Measurements from ENCODE around the gene DOCK1. TPM values are rescaled to one million over a fixed set of nuclear protein-coding genes. Genes with fewer than 3 reads are reported as not detected.

Gene DOCK1
- total RNA-seq, 4 donors from 2014 or later = 4.3 to 6.0 (median 4.8) TPM

DNA sequence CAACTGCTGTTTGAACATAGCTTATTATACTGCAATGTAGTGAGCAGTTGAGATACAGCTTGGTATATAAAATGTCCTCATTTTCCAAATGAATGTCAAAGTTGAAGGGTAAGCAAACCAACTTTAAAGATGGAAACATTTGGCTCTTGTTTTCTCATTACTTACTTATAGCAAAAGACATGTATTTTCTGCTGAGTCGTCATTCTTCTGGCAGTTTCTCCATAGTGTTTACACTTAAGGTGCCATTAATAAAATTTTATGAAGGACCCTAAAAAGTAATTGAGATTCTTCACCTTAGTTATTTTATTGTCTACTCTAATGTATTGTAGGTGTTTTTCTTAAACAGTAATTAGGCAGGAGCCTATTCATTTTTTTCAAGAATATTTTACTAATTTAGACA lies 222.6 kb downstream of the DOCK1 start:
- H3K4me3 ChIP-seq = no peak overlapping the region
- TF ChIP-seq, protein P1, sequence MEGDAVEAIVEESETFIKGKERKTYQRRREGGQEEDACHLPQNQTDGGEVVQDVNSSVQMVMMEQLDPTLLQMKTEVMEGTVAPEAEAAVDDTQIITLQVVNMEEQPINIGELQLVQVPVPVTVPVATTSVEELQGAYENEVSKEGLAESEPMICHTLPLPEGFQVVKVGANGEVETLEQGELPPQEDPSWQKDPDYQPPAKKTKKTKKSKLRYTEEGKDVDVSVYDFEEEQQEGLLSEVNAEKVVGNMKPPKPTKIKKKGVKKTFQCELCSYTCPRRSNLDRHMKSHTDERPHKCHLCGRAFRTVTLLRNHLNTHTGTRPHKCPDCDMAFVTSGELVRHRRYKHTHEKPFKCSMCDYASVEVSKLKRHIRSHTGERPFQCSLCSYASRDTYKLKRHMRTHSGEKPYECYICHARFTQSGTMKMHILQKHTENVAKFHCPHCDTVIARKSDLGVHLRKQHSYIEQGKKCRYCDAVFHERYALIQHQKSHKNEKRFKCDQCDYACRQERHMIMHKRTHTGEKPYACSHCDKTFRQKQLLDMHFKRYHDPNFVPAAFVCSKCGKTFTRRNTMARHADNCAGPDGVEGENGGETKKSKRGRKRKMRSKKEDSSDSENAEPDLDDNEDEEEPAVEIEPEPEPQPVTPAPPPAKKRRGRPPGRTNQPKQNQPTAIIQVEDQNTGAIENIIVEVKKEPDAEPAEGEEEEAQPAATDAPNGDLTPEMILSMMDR (IDR thresholded peaks at IDR 0.05 in 4 of 5, conservative IDR thresholded peaks at IDR 0.05 in 1 of 5) = no peak
- TF ChIP-seq POLR2A (IDR thresholded peaks at IDR 0.05) = no peak
- no peak overlapping the region for H3K27ac ChIP-seq
- in situ Hi-C loops (cut with MboI; ENCODE audit: low sequenced_read_pairs in 4 of 4) = no loop called here
- ATAC-seq (no peak), DNase-seq (no peak)
- no peaks in the 10 kb centered on the region for H3K36me3 ChIP-seq
- H3K27me3 ChIP-seq = no peaks in the 10 kb centered on the region
- H3K9me3 ChIP-seq = no peaks in the 10 kb centered on the region
- H3K4me1 ChIP-seq = no peaks in the 10 kb centered on the region
- intact Hi-C loops (cut with DNase I; ENCODE audit: low total_unique reads) = no loop called here

DNA sequence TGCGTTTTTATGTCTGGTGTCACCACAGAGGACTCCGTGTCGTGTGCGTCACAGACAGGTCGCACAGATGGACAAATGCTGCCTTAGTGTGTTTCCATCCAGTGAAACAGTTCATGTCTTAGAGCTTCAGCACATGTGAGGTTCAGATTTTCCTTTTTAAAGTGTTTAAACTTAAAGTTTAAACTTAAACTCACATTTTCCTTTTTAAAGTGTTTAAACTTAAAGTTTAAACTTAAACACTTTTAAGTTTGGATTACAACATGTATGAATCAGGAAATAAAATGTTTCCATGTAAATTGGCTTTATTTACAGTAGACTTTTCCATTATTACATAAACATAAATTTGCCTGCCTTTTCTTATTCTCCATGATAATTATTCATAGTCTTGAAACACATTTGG lies 223.9 kb downstream of the DOCK1 start:
- TF ChIP-seq, protein P1 (IDR thresholded peaks at IDR 0.05 in 4 of 5, conservative IDR thresholded peaks at IDR 0.05 in 1 of 5) = no peak
- TF ChIP-seq POLR2A (IDR thresholded peaks at IDR 0.05) = no peak

DNA sequence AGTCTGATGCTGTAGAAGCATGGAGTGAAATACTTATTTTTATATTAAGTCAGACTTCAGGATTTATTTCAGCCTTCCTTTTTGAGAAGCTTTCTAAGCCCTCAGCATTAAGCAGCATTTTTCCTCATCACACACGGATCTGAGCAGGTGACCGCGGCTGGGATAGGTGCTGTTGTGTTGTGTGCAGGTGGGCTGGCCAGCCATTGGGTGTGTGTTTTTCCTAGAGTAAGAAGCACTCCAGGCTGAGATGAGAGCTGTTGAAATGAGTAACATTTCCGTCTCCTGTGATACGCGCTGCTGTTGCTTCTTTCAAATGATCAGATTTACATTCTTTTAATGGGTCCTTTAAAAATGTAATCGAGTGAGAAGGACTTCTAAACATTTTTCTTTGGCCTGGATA lies 227.2 kb downstream of the DOCK1 start:
- TF ChIP-seq, protein P1 (IDR thresholded peaks at IDR 0.05 in 4 of 5, conservative IDR thresholded peaks at IDR 0.05 in 1 of 5) = no peak
- TF ChIP-seq POLR2A (IDR thresholded peaks at IDR 0.05) = no peak
- DNase-seq (no peak), ATAC-seq (no peak)
- Histone ChIP-seq H3K4me1 (no peaks in the 10 kb centered on the region), H3K36me3 (no peaks in the 10 kb centered on the region), H3K9me3 (no peaks in the 10 kb centered on the region), H3K27ac (no peak overlapping the region), H3K4me3 (no peak overlapping the region), H3K27me3 (no peaks in the 10 kb centered on the region)
- in situ Hi-C loops (cut with MboI; ENCODE audit: low sequenced_read_pairs in 4 of 4) (no loop called here), intact Hi-C loops (cut with DNase I; ENCODE audit: low total_unique reads) (no loop called here)

More for the DNA sequence above, 223.9 kb downstream of the DOCK1 start:
- Histone ChIP-seq H3K4me3 (no peak overlapping the region), H3K9me3 (no peaks in the 10 kb centered on the region), H3K27ac (no peak overlapping the region), H3K36me3 (no peaks in the 10 kb centered on the region), H3K27me3 (no peaks in the 10 kb centered on the region), H3K4me1 (no peaks in the 10 kb centered on the region)
- in situ Hi-C loops (cut with MboI; ENCODE audit: low sequenced_read_pairs in 4 of 4) (no loop called here), intact Hi-C loops (cut with DNase I; ENCODE audit: low total_unique reads) (no loop called here)
- DNase-seq (no peak), ATAC-seq (no peak)

DNA sequence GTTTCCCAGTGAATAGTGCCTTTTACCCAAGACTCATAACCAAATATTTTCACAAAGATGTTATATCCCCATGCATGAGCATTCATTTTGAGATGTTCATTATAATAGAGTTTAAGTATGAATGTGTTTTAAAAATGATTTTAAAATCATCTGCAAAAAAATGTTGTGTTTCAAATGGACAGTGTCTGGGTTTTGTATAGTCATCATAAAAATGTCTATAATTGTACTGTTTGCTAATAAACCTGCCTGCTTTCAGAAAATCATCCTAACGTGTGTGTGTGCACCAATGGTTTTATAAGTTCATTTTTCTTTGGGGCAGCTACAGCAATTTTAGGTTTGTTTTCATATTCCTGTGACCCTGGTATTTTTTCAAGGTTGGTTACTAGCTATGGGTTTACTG lies 228.0 kb downstream of the DOCK1 start:
- TF ChIP-seq, protein P1 (IDR thresholded peaks at IDR 0.05 in 4 of 5, conservative IDR thresholded peaks at IDR 0.05 in 1 of 5) = no peak
- no peak for TF ChIP-seq POLR2A (IDR thresholded peaks at IDR 0.05)
- DNase-seq (no peak), ATAC-seq (no peak)
- Histone ChIP-seq H3K4me3 (no peak overlapping the region), H3K4me1 (no peaks in the 10 kb centered on the region), H3K9me3 (no peaks in the 10 kb centered on the region), H3K27ac (no peak overlapping the region), H3K36me3 (no peaks in the 10 kb centered on the region), H3K27me3 (no peaks in the 10 kb centered on the region)
- in situ Hi-C loops (cut with MboI; ENCODE audit: low sequenced_read_pairs in 4 of 4) = no loop called here
- intact Hi-C loops (cut with DNase I; ENCODE audit: low total_unique reads) = no loop called here

Measured in gastrocnemius medialis (tissue), 4 donors.